ENCODE data around the gene GMEB2.

The GMEB2 gene

DNA sequence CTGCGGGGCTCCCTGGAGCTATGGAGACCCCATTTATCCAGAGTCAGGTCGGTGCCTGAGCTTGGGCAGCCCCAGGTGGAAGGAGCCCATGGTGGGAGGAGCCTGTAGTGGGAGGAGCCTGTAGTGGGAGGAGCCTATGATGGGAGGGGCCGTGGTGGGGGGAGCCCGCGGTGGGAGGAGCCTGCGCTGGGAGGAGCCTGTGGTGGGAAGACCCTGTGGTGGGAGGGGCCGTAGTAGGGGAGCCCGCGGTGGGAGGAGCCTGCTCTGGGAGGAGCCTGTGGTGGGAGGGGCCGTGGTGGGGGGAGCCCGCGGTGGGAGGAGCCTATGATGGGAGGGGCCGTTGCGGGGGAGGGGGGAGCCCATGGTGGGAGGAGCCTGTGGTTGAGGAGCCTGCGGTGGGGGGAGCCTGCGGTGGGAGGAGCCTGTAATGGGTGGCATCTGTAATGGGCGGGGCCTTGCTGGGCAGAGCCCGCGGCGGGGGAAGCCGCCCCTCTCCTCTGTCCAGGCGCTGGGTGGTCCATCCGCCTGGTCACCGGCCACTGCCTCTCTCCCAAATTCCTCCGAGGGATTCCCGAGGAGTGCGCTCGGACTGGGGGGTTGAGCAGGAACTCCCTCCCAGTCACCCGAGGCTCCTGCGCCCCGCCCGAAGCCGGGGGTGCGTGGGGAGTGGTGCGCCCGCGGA lies 73.5 kb downstream of the GMEB2 start:
- Histone ChIP-seq H3K36me3 (ENCODE audit: control insufficient read depth in 4 of 4, insufficient read depth in 4 of 4, low read length in 3 of 4) (no peaks in the 10 kb centered on the region), H3K27me3 (replicated peaks in 2 of 5; ENCODE audit: control insufficient read depth in 4 of 5, insufficient read depth in 5 of 5, low read length in 4 of 5) (peaks cover 0 to 19% (median 5%) of the 10 kb centered on the region in 5 experiments), H3K9me3 (ENCODE audit: control extremely low read depth in 1 of 5, control insufficient read depth in 4 of 5, insufficient read depth in 2 of 5, low read depth in 1 of 5, low read length in 4 of 5) (no peaks in the 10 kb centered on the region), H3K4me1 (ENCODE audit: control extremely low read depth in 1 of 4, control insufficient read depth in 4 of 4, insufficient read depth in 4 of 4, low read length in 3 of 4) (peaks cover 0 to 25% (median 24%) of the 10 kb centered on the region in 4 experiments), H3K27ac (ENCODE audit: insufficient read depth in 1 of 2, low read depth in 1 of 2, low read length in 2 of 2, poor library complexity in 1 of 2, severe bottlenecking in 2 of 2) (peak overlapping the region in 1 of 2 experiments; percentile 3), H3K4me3 (ENCODE audit: control insufficient read depth in 1 of 7, extremely low read depth in 1 of 7, insufficient read depth in 4 of 7, low read depth in 2 of 7, low read length in 6 of 7) (peak overlapping the region; percentile 28 to 79 (median 71))
- WGBS (ENCODE audit: insufficient coverage) = 4% methylated on average over 24 of the region's 37 CpGs
- POLR2A ChIA-PET = interaction anchor here (0.6 kb wide), 1 partner anchor 556 kb away, joined by 6 read pairs; no protein-coding TSS in a partner anchor
- DNase-seq = peak; percentile 82 to 91 (median 88)
- CTCF ChIA-PET = interaction anchor here (0.5 to 1.9 kb wide), 4 partner anchors 10 to 117 kb away, joined by 3 to 5 read pairs (median 3); no protein-coding TSS in a partner anchor

DNA sequence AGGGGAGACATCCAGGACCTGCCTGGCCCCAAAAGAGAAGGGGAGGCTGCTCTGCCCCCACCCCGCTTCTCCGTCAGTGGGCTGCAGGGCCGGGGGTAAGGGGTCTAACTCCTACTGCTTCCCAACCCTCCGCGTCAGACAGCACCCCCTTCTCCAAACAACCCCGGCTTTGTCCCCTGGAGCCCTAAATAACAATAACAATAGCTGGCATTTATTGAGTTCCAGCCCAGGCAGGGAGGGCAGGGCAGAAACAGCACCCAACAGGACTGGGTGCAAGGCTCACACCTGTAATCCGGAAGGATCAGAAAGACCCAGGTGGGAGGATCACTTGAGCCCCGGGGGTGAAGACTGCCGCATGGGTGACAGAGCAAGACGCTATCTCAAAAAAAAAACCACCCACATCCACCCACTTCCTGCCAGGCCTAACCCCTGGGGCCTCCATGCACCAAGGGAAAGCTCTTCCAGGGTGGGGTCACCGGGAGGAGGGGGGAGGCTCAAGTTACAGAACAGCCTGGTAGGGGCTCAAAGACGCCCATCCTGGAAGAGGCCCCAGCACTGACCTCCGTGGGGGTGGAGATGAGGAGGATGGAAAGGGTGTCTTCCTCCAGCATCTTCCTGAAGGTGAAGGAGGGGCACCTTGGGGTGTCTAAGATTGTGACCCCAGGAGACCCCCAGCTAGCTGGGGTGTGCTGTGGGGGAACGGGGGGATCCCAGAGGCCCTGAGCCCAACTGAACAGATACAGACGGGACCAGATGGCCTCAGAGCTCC lies 74.2 kb downstream of the GMEB2 start:
- H3K9me3 ChIP-seq (ENCODE audit: control extremely low read depth in 1 of 5, control insufficient read depth in 4 of 5, insufficient read depth in 2 of 5, low read depth in 1 of 5, low read length in 4 of 5) = no peaks in the 10 kb centered on the region
- H3K27me3 ChIP-seq (replicated peaks in 2 of 5; ENCODE audit: control insufficient read depth in 4 of 5, insufficient read depth in 5 of 5, low read length in 4 of 5) = peaks cover 0 to 26% (median 6%) of the 10 kb centered on the region in 5 experiments
- no peaks in the 10 kb centered on the region for H3K36me3 ChIP-seq (ENCODE audit: control insufficient read depth in 4 of 4, insufficient read depth in 4 of 4, low read length in 3 of 4)
- WGBS (ENCODE audit: insufficient coverage) = 3% methylated on average over 5 of the region's 15 CpGs
- POLR2A ChIA-PET = no interaction called here
- peak overlapping the region in 4 of 7 experiments; percentile 5 to 61 (median 47) for H3K4me3 ChIP-seq (ENCODE audit: control insufficient read depth in 1 of 7, extremely low read depth in 1 of 7, insufficient read depth in 4 of 7, low read depth in 2 of 7, low read length in 6 of 7)
- CTCF ChIA-PET = interaction anchor here (0.5 to 1.9 kb wide), 5 partner anchors 9 to 116 kb away, joined by 3 to 5 read pairs (median 3); no protein-coding TSS in a partner anchor
- H3K27ac ChIP-seq (ENCODE audit: insufficient read depth in 1 of 2, low read depth in 1 of 2, low read length in 2 of 2, poor library complexity in 1 of 2, severe bottlenecking in 2 of 2) = peak overlapping the region in 1 of 2 experiments; percentile 3
- peaks cover 0 to 25% (median 24%) of the 10 kb centered on the region in 4 experiments for H3K4me1 ChIP-seq (ENCODE audit: control extremely low read depth in 1 of 4, control insufficient read depth in 4 of 4, insufficient read depth in 4 of 4, low read length in 3 of 4)
- DNase-seq = peak; percentile 67 to 89 (median 84)

DNA sequence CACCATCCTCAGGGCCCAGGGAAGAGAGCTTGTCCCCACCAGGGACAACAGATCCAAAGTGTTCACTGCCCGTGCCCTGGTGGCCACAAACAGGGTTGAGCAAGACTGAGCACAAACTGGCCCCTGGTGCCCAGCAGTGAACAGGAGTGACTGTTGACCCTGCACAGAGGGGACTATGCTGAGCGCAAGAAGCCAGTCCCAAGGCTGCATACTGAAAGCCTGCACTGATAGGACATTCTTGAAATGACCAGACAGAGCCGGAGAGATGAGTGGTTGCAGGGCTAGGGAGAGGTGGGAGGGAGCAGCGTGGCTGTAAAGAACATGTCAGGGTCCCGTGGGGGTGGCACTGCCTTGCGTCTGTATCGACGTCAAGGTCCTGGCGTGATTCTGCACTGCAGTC lies 75.8 kb downstream of the GMEB2 start:
- CTCF ChIA-PET = interaction anchor here (1.3 to 1.5 kb wide), 2 partner anchors 10 to 142 kb away, joined by 3 read pairs; no protein-coding TSS in a partner anchor
- Histone ChIP-seq H3K4me1 (ENCODE audit: control extremely low read depth in 1 of 4, control insufficient read depth in 4 of 4, insufficient read depth in 4 of 4, low read length in 3 of 4) (peaks cover 0 to 25% (median 24%) of the 10 kb centered on the region in 4 experiments), H3K9me3 (ENCODE audit: control extremely low read depth in 1 of 5, control insufficient read depth in 4 of 5, insufficient read depth in 2 of 5, low read depth in 1 of 5, low read length in 4 of 5) (no peaks in the 10 kb centered on the region), H3K36me3 (ENCODE audit: control insufficient read depth in 4 of 4, insufficient read depth in 4 of 4, low read length in 3 of 4) (no peaks in the 10 kb centered on the region), H3K27me3 (replicated peaks in 2 of 5; ENCODE audit: control insufficient read depth in 4 of 5, insufficient read depth in 5 of 5, low read length in 4 of 5) (peaks cover 0 to 42% (median 9%) of the 10 kb centered on the region in 5 experiments), H3K27ac (ENCODE audit: insufficient read depth in 1 of 2, low read depth in 1 of 2, low read length in 2 of 2, poor library complexity in 1 of 2, severe bottlenecking in 2 of 2) (no peak overlapping the region), H3K4me3 (ENCODE audit: control insufficient read depth in 1 of 7, extremely low read depth in 1 of 7, insufficient read depth in 4 of 7, low read depth in 2 of 7, low read length in 6 of 7) (no peak overlapping the region)
- WGBS (ENCODE audit: insufficient coverage) = 95% methylated on average over 4 of the region's 9 CpGs
- POLR2A ChIA-PET = interaction anchor here (0.6 to 0.8 kb wide), 3 partner anchors 49 to 81 kb away, joined by 3 read pairs; no protein-coding TSS in a partner anchor
- no peak for DNase-seq

DNA sequence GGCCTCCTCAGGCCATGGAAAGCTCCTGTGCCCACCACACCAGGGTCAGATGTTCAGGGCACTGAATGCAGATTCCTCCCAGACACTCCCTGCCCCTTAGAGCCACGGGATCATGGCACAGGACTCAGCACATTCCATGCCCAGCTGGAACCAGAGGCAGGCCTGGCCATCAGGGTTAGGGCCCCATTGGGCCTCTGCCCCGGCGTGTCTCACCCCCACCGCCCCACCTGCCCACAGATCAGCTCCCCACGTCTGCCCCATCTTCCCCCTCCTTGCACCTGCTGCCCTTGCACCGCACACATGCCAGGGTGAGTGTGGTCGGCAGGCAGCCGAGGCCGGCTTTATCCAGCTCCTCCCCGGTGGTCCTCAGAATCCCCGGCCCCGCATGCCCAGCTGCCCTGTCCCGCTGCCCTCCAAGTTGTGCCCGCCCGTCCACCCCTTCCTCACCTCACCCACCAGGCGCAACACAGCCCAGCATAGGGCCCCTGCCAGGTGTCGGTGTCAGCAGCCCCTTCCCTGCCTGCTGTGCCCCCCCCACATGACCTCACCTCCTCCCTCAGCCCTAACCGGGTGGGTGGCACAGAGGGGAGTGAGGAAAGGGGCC lies 77.1 kb downstream of the GMEB2 start:
- 95% methylated on average over 8 of the region's 18 CpGs for WGBS (ENCODE audit: insufficient coverage)
- no peak for DNase-seq
- H3K9me3 ChIP-seq (ENCODE audit: control extremely low read depth in 1 of 5, control insufficient read depth in 4 of 5, insufficient read depth in 2 of 5, low read depth in 1 of 5, low read length in 4 of 5) = no peaks in the 10 kb centered on the region
- no peaks in the 10 kb centered on the region for H3K36me3 ChIP-seq (ENCODE audit: control insufficient read depth in 4 of 4, insufficient read depth in 4 of 4, low read length in 3 of 4)
- peaks cover 0 to 36% (median 11%) of the 10 kb centered on the region in 5 experiments for H3K27me3 ChIP-seq (replicated peaks in 2 of 5; ENCODE audit: control insufficient read depth in 4 of 5, insufficient read depth in 5 of 5, low read length in 4 of 5)
- CTCF ChIA-PET = interaction anchor here (0.9 to 1.5 kb wide), 3 partner anchors 12 to 140 kb away, joined by 3 read pairs; no protein-coding TSS in a partner anchor
- POLR2A ChIA-PET = no interaction called here
- H3K27ac ChIP-seq (ENCODE audit: insufficient read depth in 1 of 2, low read depth in 1 of 2, low read length in 2 of 2, poor library complexity in 1 of 2, severe bottlenecking in 2 of 2) = no peak overlapping the region
- H3K4me3 ChIP-seq (ENCODE audit: control insufficient read depth in 1 of 7, extremely low read depth in 1 of 7, insufficient read depth in 4 of 7, low read depth in 2 of 7, low read length in 6 of 7) = no peak overlapping the region
- peaks cover 0 to 25% (median 23%) of the 10 kb centered on the region in 4 experiments for H3K4me1 ChIP-seq (ENCODE audit: control extremely low read depth in 1 of 4, control insufficient read depth in 4 of 4, insufficient read depth in 4 of 4, low read length in 3 of 4)

- Histone ChIP-seq H3K27me3 (replicated peaks in 2 of 5; ENCODE audit: control insufficient read depth in 4 of 5, insufficient read depth in 5 of 5, low read length in 4 of 5) (peaks cover 0 to 32% (median 7%) of the 10 kb centered on the region in 5 experiments), H3K36me3 (ENCODE audit: control insufficient read depth in 4 of 4, insufficient read depth in 4 of 4, low read length in 3 of 4) (no peaks in the 10 kb centered on the region), H3K4me1 (ENCODE audit: control extremely low read depth in 1 of 4, control insufficient read depth in 4 of 4, insufficient read depth in 4 of 4, low read length in 3 of 4) (peaks cover 0 to 17% (median 17%) of the 10 kb centered on the region in 4 experiments), H3K27ac (ENCODE audit: insufficient read depth in 1 of 2, low read depth in 1 of 2, low read length in 2 of 2, poor library complexity in 1 of 2, severe bottlenecking in 2 of 2) (no peak overlapping the region), H3K9me3 (ENCODE audit: control extremely low read depth in 1 of 5, control insufficient read depth in 4 of 5, insufficient read depth in 2 of 5, low read depth in 1 of 5, low read length in 4 of 5) (no peaks in the 10 kb centered on the region), H3K4me3 (ENCODE audit: control insufficient read depth in 1 of 7, extremely low read depth in 1 of 7, insufficient read depth in 4 of 7, low read depth in 2 of 7, low read length in 6 of 7) (no peak overlapping the region)
- POLR2A ChIA-PET = no interaction called here
- CTCF ChIA-PET = interaction anchor here (0.9 kb wide), 1 partner anchor 12 kb away, joined by 3 read pairs; no protein-coding TSS in a partner anchor
- 47% methylated on average over 5 of the region's 25 CpGs for WGBS (ENCODE audit: insufficient coverage)
- DNase-seq = no peak
Measured at GRCh38 chr20:63549019-63549418, 77.9 kb downstream of the GMEB2 start.

GRCh38 chr20:63548542-63548941 lies 78.4 kb downstream of the GMEB2 start:
- H3K9me3 ChIP-seq (ENCODE audit: control extremely low read depth in 1 of 5, control insufficient read depth in 4 of 5, insufficient read depth in 2 of 5, low read depth in 1 of 5, low read length in 4 of 5) = no peaks in the 10 kb centered on the region
- POLR2A ChIA-PET = no interaction called here
- DNase-seq = no peak
- peaks cover 0 to 14% (median 13%) of the 10 kb centered on the region in 4 experiments for H3K4me1 ChIP-seq (ENCODE audit: control extremely low read depth in 1 of 4, control insufficient read depth in 4 of 4, insufficient read depth in 4 of 4, low read length in 3 of 4)
- peaks cover 0 to 32% (median 7%) of the 10 kb centered on the region in 5 experiments for H3K27me3 ChIP-seq (replicated peaks in 2 of 5; ENCODE audit: control insufficient read depth in 4 of 5, insufficient read depth in 5 of 5, low read length in 4 of 5)
- 60% methylated on average over 3 of the region's 11 CpGs for WGBS (ENCODE audit: insufficient coverage)
- no peak overlapping the region for H3K27ac ChIP-seq (ENCODE audit: insufficient read depth in 1 of 2, low read depth in 1 of 2, low read length in 2 of 2, poor library complexity in 1 of 2, severe bottlenecking in 2 of 2)
- CTCF ChIA-PET = interaction anchor here (0.9 kb wide), 1 partner anchor 12 kb away, joined by 3 read pairs; no protein-coding TSS in a partner anchor
- H3K4me3 ChIP-seq (ENCODE audit: control insufficient read depth in 1 of 7, extremely low read depth in 1 of 7, insufficient read depth in 4 of 7, low read depth in 2 of 7, low read length in 6 of 7) = no peak overlapping the region
- H3K36me3 ChIP-seq (ENCODE audit: control insufficient read depth in 4 of 4, insufficient read depth in 4 of 4, low read length in 3 of 4) = no peaks in the 10 kb centered on the region
